Activated CD4-positive, alpha-beta T cell treated with anti-CD3 and anti-CD28 coated beads for 1 hour (primary cell): ENCODE data around the gene DTX1.

Experiments used
- DNase-seq: peaks from one replicate; pipeline ENCODE4 v3.0.0-alpha.2; 2020

DTX1 gene

DNA sequence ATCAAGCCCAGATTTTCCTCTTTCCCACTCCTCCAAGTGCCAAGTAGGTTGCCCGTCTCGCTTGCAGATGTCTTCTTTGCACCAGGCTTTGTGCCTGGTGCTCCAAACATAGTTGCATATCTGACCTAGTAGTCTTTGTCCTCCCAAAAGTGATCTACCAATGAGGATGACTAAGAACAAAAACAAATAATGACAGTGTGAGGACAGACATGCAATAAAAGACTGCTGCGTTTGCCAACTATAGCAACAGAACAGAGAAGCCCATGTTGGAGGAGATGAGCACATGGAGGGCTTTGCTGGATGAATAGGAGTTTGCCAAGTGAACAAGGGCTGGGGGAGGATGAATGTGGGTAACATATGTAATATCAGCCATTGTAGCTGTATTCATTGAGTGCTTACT lies 15.6 kb downstream of the DTX1 start:
- no peak for DNase-seq

DNA sequence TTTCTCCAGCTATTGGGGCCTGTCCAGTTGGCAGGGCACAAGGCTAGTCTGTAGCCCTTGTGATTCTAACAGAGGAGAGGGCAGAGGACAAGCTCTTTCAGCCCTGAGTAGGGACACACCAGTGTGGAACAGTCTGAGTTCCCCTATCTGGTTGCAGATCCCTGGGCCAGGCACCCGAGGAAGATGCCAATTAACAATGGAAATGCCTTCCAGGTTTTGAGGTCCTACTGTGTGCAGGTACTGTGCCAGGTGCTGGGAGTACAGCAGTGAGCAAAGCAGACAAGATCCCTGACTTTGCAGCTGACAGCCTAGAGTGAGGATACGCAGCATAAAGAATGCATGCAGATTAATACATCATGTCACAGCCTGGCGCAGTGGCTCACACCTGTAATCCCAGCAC lies 17.1 kb downstream of the DTX1 start:
- no peak for DNase-seq

DNA sequence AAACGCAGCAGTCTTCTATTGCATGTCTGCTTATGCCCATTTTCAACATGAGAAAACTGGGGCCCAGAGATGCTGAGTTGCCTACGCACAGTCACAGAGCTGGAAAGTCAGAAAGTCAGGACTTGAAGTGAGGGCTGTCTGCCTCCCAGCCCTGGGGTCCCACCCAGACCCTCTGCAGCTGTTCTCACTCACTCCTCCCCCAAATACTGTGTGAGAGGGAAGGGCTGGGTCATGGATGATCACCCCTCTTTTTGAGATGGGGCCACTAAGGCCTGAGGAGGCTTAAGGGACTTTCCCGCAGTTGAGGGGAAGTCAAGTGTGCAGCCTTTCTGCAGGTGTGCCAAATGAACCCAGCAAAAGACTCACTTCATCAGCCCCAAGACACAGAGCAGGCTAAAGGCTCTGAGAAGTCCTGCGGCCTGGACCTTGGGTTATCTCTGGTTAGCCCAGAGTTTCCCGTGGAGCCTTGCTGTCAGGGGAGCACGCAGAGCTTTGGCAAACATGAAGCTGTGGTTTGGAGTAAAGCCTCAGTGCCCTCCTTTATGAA lies 18.7 kb downstream of the DTX1 start:
- DNase-seq = no peak

DNA sequence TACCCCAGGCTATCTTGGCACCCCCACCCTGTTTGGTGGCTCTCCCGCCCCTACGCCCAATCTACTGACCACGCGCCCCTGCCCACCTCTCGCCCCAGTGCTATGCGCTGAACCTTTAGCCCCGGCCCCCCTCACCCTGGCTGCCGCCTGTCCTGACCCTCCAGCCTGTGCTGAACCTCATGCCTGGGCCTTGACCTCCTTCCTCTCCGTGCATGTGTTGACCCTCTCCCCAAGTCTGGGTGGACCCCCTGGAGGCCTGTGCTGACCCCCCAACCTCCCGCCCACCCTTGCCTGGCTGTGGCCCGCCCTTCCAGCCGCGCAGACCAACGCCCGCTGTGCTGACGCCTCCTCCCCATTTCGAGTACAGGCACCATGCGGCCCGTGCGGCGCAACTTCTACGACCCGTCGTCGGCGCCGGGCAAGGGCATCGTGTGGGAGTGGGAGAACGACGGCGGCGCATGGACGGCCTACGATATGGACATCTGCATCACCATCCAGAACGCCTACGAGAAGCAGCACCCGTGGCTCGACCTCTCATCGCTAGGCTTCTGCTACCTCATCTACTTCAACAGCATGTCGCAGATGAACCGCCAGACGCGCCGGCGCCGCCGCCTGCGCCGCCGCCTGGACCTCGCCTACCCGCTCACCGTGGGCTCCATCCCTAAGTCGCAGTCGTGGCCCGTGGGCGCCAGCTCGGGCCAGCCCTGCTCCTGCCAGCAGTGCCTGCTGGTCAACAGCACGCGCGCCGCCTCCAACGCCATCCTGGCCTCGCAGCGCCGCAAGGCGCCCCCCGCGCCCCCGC lies 20.7 kb downstream of the DTX1 start:
- no peak for DNase-seq

DNA sequence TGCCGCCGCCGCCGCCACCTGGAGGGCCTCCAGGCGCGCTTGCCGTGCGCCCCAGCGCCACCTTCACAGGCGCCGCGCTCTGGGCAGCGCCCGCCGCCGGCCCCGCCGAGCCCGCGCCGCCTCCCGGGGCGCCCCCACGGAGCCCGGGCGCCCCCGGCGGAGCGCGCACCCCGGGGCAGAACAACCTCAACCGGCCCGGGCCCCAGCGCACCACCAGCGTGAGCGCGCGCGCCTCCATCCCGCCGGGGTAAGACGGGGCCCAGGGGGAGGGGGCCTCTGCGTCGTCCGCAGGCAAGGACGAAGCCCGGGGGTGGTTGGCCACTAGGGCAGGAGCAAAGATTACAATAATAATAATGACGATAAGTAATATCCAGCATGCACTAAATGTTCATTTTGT lies 21.3 kb downstream of the DTX1 start:
- no peak for DNase-seq

DNA sequence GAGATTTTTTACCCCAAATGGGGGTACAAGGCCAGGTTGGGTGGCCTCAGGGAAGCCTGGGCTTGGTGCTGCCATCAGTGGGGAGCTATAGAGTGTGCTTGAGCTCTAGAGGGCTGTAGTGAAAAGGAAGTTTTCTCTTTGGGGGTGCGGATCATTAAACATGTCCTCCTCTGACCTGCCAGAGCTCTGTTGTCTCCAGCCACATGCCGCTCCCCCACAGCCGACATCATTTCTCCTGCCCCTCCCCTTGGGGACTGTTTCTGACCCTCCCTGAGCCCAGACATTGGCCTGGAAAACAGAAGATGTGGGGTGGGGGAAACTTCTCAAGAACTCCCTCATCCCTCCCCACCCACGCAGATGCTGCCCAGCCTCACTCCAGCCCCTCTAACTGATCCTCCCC lies 25.3 kb downstream of the DTX1 start:
- DNase-seq = no peak

DNA sequence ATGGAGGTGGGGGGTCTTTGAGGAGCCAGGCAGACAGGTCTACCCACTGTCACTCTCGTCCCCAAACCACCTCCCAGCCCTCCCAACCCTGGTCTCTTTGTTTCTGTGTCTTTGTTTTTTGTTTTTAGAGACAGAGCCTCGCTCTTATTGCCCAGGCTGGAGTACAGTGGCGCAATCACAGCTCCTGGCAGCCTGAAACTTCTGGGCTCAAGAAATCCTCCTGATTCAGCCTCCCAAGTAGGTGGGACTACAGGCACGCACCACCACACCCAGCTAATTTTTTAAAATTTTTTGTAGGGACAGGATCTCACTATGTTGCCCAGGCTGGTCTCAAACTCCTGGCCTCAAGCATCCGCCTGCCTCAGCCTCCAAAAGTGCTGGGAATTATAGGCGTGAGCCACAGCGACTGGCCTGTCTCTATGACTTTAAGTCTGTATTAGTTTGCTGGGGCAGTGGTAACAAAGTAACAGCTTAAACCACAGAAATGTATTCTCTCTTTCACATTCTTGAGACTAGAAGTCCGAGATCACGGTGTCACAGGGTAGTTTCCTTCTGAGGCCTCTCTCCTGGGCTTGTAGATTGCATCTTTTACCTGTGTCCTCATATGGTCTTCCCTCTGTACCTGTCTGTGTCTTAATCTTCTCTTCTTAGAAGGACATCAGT lies 26.1 kb downstream of the DTX1 start:
- no peak for DNase-seq

DNA sequence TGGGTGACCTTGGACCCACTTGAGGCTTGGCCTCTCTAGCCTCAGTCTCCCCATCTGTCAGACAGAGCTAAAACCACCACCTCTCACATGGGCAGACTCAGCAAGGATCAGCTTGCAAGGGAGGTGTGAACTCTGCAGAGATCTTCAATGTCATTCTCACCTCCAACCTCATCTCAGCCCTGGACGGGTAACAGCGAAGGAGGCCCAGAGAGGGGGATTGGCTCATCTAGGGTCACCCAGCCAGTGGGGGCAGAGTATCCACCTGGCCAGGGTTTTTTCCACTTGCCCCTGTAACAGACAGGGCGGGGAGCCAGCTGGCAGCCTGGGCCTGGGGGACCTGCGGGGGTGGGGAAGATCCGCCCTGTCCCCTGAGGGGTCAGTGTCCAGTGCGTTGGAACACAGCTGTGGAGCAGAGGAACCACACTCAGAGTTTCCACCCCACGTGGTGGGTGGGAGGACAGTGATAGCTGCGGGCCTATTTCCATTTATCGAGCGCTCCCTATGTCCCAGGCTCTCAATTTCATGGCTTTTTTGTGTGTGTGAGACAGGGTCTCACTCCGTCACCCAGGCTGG lies 27.4 kb downstream of the DTX1 start:
- no peak for DNase-seq

DNA sequence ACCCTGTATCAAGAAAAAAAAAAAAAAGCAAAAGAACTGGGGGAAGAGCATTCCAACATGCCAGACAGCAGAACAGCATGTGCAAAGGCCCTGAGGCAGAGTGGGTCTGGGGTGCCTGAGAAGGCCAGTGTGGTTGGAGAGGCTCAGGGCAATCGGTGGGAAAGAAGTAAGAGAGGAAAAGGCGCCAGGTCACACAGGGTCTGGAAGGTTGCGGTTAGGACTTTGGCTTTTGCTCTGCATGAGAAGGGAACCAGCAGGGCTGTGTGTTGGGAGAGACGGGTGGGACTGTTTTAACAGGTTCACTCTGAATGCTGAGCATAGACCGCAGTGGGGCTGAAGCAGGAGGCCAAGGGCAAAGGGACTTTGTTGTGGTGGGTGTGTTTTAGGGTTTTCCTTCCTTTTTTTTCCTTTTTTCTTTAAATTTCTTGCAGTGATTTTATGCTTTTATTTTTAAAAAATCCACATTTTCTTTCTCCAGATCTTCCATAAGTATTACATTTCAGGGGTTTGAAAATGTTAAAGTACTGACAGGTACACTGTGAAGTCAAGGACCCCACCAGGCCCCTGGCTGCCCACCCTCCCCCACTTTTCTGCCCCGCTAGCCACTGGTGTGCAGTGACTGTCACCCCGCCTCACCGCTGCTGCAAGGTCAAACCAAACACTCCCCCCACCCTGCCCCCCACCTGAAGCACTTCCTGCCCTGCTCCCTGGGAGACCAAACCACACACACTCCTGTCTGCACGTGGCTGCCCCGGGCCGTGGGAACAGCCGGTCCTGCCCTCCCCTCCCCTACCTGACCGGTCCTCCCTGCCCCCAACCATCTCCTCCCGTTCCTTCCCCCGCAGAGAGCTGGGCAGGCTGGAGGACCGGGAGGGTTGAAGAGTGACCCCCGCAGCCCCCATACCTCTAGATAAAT lies 30.0 kb downstream of the DTX1 start:
- no peak for DNase-seq

DNA sequence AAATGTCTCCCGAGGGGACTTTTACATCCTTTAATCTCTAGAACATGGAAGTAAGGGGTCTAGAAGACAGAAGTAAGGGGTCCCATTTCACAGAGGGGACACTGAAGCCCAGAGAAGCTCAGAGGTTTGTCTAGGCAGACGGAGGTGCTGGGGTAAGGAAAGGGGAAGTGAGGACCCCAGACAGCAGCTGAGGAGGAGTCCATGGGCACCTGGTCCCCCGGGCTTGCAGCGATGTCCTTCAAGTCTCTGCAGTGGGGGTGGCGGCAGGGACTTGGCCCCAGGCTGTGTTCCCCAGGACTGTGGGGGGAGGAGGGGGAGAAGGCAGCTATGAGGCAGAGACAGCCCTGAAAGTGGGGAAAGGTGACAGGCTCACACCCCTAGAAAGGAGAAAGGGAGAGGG lies 30.7 kb downstream of the DTX1 start:
- DNase-seq = no peak

DNA sequence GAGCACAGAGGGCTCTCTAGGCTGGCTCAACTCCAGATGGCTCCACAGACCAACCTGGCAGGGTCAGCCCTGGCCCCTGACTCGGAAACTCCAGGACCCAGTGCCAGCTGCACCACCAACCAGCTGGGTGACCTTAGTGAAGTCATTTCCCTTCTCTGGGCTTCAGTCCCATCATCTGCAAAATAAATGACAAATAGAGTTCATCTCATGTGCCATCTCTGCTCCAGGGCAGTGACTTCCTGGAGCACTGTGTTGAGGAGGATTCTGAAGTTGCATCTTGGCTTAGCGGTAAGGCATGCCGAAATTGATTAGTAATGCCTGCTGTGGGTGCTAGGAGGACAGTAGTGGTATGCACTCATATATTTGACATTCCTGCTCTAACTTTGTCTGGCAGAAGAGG lies 31.5 kb downstream of the DTX1 start:
- no peak for DNase-seq

DNA sequence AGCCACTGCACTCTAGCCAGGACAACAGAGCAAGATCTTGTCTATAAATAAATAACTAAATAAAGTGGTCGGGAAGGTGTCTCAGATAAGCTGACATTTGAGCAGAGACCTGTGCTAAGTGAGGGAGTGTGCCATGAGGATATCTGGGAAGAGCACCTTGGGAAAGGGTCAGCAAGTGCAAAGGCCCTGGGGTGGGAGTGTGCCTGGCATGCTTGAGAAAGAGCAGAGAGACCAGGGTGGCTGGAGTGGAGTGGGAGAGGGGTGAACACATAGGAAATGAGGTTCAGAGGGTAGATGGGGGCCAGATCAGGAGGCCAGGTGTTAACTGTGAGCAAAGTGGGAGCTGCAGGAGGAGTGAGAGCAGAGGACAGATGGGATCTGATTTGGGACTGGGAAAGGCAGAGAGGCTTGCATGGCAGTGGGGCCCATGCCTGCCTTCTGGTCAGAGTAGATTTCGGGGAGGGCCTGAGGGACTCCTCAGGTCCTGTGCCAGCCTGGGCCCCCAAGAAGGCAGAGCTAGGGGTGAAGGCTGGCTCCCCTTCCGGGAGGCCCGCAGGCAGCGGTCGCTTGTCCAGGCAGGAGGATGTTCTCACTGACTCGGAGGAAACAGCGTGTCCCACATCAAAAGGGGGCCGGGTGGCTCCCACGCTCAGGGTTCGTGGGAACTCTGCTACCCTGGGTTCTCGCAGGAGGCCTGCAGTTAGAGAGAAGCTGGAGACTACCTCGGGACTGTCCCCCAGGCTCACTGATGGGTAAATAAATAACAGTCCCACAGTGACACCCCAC lies 32.6 kb downstream of the DTX1 start:
- DNase-seq = peak; percentile 20

DNA sequence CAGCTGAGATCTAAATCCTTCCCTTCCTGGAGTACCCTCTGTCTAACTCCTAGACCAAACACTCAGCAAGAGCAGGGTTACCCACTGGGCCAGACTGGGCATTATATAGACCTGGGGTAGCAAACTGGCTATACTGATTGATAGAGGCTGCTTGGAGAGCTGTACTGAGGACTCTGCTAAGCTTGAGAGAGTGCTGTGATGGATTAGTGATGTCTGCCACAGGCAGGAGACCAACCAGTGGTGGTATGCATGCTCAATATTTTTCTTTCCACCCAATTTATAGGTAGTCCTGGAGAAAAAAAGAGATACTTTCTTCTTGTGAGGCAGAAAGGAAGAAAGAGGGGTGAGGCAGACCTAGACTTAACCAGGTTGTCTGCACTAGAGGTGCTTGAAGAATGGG lies 33.3 kb downstream of the DTX1 start:
- DNase-seq = no peak

DNA sequence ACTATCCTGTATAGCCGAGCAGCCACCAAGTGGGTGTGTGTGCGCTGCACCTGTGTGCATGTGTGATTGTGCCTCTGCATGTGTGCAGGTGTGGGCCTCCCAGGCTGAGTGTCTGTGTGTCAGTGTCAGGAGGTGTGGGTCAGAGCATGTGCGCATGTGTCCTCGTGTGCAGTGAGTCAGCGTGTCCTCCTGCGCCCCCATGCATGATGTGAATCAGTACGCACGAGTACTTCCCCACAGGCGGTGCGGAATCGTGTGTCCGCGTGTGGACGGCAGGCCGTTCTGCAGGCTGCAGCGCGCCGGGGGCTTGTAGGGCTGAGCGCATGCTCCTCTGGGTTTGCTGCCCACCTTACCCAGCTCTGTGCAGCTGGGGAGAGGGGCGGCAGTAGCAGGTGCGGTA lies 34.2 kb downstream of the DTX1 start:
- no peak for DNase-seq

DNA sequence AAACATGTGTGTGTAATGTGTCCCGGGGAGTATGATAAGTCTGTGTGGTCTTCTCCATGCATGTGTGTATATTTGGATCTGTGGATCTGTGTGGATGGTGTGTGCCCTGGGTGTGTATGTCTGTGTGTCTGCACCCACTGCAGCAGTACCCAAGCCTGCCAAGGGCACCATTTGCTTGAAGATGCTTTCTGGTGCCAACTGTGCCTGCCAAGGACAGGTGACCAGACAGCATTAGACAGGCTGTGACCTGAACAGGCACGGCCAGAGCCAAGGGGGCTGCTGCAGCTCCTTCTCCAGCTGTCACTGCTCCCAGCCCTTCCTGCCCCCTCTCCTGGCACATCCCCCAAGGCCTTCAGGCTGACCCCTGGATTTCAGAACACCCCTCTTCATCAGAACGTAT lies 35.0 kb downstream of the DTX1 start:
- DNase-seq = no peak

DNA sequence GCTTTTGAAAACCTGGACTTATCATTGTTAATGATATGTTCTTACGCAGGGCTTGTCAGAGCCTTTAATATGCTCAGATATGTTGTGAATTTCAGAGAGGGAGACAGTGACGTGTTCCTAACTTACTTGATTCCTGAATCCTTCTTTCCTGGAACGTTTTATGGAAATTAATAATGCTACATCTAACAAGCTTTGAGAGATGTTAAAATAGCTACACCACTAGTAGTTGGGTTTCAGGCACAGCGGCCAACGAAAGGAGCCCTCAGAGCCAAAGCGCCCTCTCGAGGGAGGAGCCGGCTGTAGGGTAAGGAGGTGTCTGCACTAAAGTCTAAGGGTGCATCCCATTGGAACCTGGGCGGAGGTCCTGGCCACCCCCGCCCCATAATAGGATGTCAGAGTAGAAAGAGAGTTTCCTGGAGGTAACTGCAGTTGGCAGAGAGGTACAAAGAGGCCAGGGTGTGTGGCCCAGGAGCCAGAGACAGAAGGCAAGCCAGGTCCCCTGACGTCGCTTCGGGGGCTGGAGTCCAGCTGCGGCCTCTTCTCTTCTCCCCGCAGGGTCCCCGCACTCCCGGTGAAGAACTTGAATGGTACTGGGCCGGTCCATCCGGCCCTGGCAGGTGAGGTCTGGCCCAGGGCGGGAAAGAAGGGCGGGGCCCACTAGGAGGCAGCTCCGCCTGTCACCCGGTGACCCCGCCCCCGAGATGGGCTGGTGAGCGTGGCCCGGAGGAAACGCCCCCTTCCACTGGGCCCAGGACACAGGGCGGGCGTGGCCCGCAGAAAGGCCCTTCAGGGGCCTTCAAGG lies 36.3 kb downstream of the DTX1 start:
- DNase-seq = no peak

DNA sequence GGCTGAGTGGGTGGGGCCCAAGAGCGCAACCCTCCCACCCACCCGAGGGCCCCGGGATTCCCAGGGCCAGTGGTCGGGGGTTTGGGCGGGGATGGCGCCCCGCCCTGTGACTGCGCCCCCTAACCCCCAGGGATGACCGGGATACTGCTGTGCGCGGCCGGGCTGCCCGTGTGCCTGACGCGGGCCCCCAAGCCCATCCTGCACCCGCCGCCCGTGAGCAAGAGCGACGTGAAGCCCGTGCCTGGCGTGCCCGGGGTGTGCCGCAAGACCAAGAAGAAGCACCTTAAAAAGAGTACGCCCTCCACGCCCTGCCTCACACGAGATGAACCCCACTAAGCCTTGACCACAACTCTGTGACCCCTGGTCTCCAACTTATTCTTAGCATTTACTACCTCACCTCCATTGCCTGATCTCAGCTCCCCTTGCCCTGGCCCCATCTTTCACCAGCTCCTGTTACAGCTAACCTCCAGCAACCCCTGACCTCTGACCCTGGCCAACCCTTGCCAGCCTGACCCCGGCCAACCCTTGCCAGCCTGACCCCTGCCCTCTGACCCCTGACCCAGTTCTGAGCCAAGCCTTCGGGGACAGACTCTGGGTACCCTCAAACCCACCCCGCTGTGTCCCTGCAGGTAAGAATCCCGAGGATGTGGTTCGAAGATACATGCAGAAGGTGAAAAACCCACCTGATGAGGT lies 37.0 kb downstream of the DTX1 start:
- no peak for DNase-seq

DNA sequence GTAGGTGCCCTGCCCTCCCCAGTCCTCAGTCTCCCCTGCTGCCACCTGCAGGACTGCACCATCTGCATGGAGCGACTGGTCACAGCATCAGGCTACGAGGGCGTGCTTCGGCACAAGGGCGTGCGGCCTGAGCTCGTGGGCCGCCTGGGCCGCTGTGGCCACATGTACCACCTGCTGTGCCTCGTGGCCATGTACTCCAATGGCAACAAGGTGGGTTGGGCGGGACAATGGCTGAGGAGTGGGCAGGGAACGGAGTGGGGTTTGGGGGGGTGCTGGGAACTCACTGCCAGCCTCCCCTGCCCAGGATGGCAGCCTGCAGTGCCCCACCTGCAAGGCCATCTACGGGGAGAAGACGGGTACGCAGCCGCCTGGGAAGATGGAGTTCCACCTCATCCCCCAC lies 38.2 kb downstream of the DTX1 start:
- no peak for DNase-seq

DNA sequence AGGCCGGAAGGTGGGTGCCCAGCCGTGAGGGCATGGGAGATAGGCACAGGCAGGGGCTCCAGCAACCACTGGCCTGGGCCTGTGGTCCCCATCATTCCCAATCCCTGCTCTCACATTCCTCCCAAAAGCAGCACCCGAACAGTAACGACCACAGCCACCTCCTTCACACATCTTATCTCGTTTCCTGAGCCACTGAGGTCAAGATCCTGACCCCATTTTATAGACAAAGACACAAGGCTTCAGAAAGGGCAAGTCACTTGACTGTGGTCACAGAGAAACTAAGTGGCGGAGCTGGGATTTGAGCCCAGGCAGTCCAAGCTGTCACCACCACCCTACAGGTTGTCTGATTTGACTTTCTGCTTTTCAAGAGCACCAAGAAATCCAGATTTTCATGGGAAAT lies 38.9 kb downstream of the DTX1 start:
- no peak for DNase-seq

DNA sequence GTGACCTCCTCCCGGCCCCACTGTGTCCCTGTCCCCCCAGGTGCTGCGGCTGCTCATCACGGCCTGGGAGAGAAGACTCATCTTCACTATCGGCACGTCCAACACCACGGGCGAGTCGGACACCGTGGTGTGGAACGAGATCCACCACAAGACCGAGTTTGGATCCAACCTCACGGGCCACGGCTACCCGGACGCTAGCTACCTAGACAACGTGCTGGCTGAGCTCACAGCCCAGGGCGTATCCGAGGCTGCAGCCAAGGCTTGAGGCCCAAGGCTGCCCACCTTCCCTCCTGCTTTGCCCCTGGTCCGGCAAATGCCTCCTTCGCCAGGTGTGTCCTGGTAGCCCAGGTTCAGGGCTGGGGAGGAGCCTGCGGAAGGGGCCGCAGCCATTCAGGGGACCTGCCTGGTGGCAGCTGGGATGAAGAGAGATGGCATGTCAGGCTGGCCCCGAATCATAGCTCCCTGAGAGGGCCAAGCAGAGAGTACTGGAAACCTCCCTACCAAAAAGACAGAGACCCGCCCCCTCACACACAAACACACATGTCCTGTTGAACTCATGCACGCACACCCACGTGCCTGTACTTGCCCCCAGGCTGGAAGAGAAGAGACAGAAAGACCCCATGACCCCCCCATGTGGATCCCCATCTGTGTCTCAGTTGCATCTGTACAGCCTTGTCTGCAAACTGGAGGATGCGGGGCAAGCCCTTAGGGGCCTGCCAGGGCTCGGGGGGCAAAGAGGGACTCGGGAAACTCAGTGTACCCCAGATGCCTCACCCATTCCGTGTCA lies 40.3 kb downstream of the DTX1 start:
- DNase-seq = no peak
